Measurements from ENCODE around the gene MPZ.

The MPZ gene

GRCh38 chr1:161309868-161310267 is at the start of gene MPZ:
TSS of gene MPZ (minus strand) at chr1:161309968. CDS start at chr1:161309905, 63 bp downstream.
- H3K36me3 ChIP-seq = no peaks in the 10 kb centered on the region
- no peak within 1 kb of the TSS for H3K4me3 ChIP-seq (ENCODE audit: low read depth in 1 of 2, low read length in 1 of 2)
- H3K27ac ChIP-seq = peak within 1 kb of the TSS; percentile 99
- H3K27me3 ChIP-seq = no peaks in the 10 kb centered on the region
- peaks cover 40 to 44% of the 10 kb centered on the region in 2 experiments for H3K4me1 ChIP-seq (ENCODE audit: control insufficient read depth in 1 of 2, insufficient read depth in 1 of 2, low read depth in 1 of 2, low read length in 1 of 2)
- no peaks in the 10 kb centered on the region for H3K9me3 ChIP-seq
- no peak for TF ChIP-seq CTCF (IDR thresholded peaks at IDR 0.05)

GRCh38 chr1:161359291-161359690 is 49.5 kb upstream of the MPZ start:
- no peaks in the 10 kb centered on the region for H3K9me3 ChIP-seq
- H3K4me3 ChIP-seq (ENCODE audit: low read depth in 1 of 2, low read length in 1 of 2) = no peak overlapping the region
- no peak for TF ChIP-seq CTCF (IDR thresholded peaks at IDR 0.05)
- no peaks in the 10 kb centered on the region for H3K4me1 ChIP-seq (ENCODE audit: control insufficient read depth in 1 of 2, insufficient read depth in 1 of 2, low read depth in 1 of 2, low read length in 1 of 2)
- no peaks in the 10 kb centered on the region for H3K27me3 ChIP-seq
- no peak overlapping the region for H3K27ac ChIP-seq
- peaks cover 31% of the 10 kb centered on the region for H3K36me3 ChIP-seq

DNA sequence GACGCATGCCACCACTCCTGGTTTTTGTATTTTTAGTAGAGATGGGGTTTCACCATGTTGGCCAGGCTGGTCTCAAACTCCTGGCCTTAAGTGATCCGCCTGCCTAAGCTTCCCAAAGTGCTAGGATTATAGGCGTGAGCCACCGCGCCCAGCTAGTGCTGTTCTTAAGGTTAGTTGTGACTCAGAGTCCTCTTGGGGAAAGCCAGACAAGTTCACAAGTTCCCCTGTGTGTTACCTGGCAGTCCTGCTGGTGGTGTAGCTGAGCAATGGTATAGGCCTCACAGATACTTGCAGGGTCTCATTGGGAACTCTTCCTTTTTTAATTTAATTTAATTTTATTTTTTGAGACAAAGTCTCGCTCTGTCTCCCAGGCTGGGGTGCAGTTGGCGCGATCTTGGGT is 47.3 kb upstream of the MPZ start:
- H3K36me3 ChIP-seq = peaks cover 19% of the 10 kb centered on the region
- peaks cover under 1 to 2% of the 10 kb centered on the region in 2 experiments for H3K4me1 ChIP-seq (ENCODE audit: control insufficient read depth in 1 of 2, insufficient read depth in 1 of 2, low read depth in 1 of 2, low read length in 1 of 2)
- no peak overlapping the region for H3K4me3 ChIP-seq (ENCODE audit: low read depth in 1 of 2, low read length in 1 of 2)
- H3K27ac ChIP-seq = no peak overlapping the region
- TF ChIP-seq CTCF (IDR thresholded peaks at IDR 0.05) = no peak
- H3K27me3 ChIP-seq = no peaks in the 10 kb centered on the region
- H3K9me3 ChIP-seq = no peaks in the 10 kb centered on the region

GRCh38 chr1:161351482-161351881 is 41.7 kb upstream of the MPZ start:
- peaks cover 19 to 20% of the 10 kb centered on the region in 2 experiments for H3K4me1 ChIP-seq (ENCODE audit: control insufficient read depth in 1 of 2, insufficient read depth in 1 of 2, low read depth in 1 of 2, low read length in 1 of 2)
- H3K36me3 ChIP-seq = peaks cover 12% of the 10 kb centered on the region
- TF ChIP-seq CTCF (IDR thresholded peaks at IDR 0.05) = no peak
- H3K27me3 ChIP-seq = no peaks in the 10 kb centered on the region
- peak overlapping the region; percentile 72 for H3K27ac ChIP-seq
- H3K9me3 ChIP-seq = no peaks in the 10 kb centered on the region
- H3K4me3 ChIP-seq (ENCODE audit: low read depth in 1 of 2, low read length in 1 of 2) = peak overlapping the region in 1 of 2 experiments; percentile 6

GRCh38 chr1:161350671-161351070 is 40.9 kb upstream of the MPZ start:
- Histone ChIP-seq H3K27me3 (no peaks in the 10 kb centered on the region), H3K9me3 (no peaks in the 10 kb centered on the region), H3K27ac (peak overlapping the region; percentile 72), H3K4me3 (ENCODE audit: low read depth in 1 of 2, low read length in 1 of 2) (no peak overlapping the region), H3K4me1 (ENCODE audit: control insufficient read depth in 1 of 2, insufficient read depth in 1 of 2, low read depth in 1 of 2, low read length in 1 of 2) (peaks cover 19 to 20% of the 10 kb centered on the region in 2 experiments), H3K36me3 (peaks cover 8% of the 10 kb centered on the region)
- TF ChIP-seq CTCF (IDR thresholded peaks at IDR 0.05) = no peak

GRCh38 chr1:161342821-161343220 is 33.1 kb upstream of the MPZ start:
- Histone ChIP-seq H3K27ac (no peak overlapping the region), H3K36me3 (peaks cover 48% of the 10 kb centered on the region)
- TF ChIP-seq CTCF (IDR thresholded peaks at IDR 0.05) = no peak

More at GRCh38 chr1:161342821-161343220, 33.1 kb upstream of the MPZ start:
- Histone ChIP-seq H3K9me3 (no peaks in the 10 kb centered on the region), H3K27me3 (no peaks in the 10 kb centered on the region), H3K4me1 (ENCODE audit: control insufficient read depth in 1 of 2, insufficient read depth in 1 of 2, low read depth in 1 of 2, low read length in 1 of 2) (no peaks in the 10 kb centered on the region), H3K4me3 (ENCODE audit: low read depth in 1 of 2, low read length in 1 of 2) (no peak overlapping the region)
